AG04450 (cell line): Measurements from ENCODE around the gene PRR36. TPM values are rescaled to one million over a fixed set of nuclear protein-coding genes. Genes with fewer than 3 reads are reported as not detected.

Experiments used
- CTCF ChIA-PET: fragments of 300-600, 350-600 bp; formaldehyde crosslinking; extraction: SDS; loops from one replicate; lab custom pipeline; 2022; ENCODE audit warnings: antibody characterized with exemption, inconsistent platforms; lab: Charles Lee
- POLR2A ChIA-PET: fragments of 350-600 bp; formaldehyde crosslinking; extraction: SDS; loops from one replicate; lab custom pipeline; 2021; ENCODE audit warnings: antibody characterized with exemption, inconsistent platforms; lab: Yijun Ruan, JAX
- DNase-seq: peaks from one replicate; pipeline ENCODE4 v3.0.0-alpha.2; 2011; ENCODE audit warnings: low read depth, low spot score
- H3K27ac ChIP-seq: one replicate; pipeline ENCODE4 v1.5.1; 2012; ENCODE audit warnings: low read depth, low read length, control low read depth
- H3K27me3 ChIP-seq: one replicate; pipeline ENCODE4 v1.6.0; 2012; ENCODE audit warnings: low read length; ENCODE audit not compliant: control insufficient read depth, insufficient read depth
- H3K4me3 ChIP-seq: 2 replicates; pipeline ENCODE4 v1.5.1; 2011; ENCODE audit warnings: mild to moderate bottlenecking, low read depth, low read length, control low read depth
- H3K9me3 ChIP-seq: 2 replicates; pipeline ENCODE4 v1.5.1; 2012; ENCODE audit warnings: low read length; ENCODE audit not compliant: control insufficient read depth, insufficient read depth
- CTCF ChIP-seq: IDR thresholded peaks from 2 replicates; pipeline ENCODE4 v1.5.1; 2011; ENCODE audit warnings: low read depth, low read length, control low read depth, inconsistent platforms
- polyA plus RNA-seq: library from polyadenylated mRNA; depleted of rRNA; stranded (reverse); fragments of >200 nt; gene quantifications from 2 replicates; pipeline ENCODE4 v1.2.3, GENCODE V29; 2011

The PRR36 gene
- polyA plus RNA-seq, 1 experiment = not detected

- Histone ChIP-seq H3K27me3 (peaks cover 5% of the 10 kb centered on the region), H3K27ac (no peak overlapping the region), H3K9me3 (no peaks in the 10 kb centered on the region; the same call in 1 of the 2 replicates), H3K4me3 (no peak overlapping the region)
- DNase-seq = no peak
- ChIA-PET CTCF (interaction anchor here (0.6 to 2.4 kb wide), 3 partner anchors 15 to 203 kb away, joined by 3 to 14 read pairs (median 6); partner anchors contain the start of gene TRAPPC5), POLR2A (interaction anchor here (0.7 to 1.0 kb wide), 2 partner anchors 14 to 20 kb away, joined by 3 read pairs; partner anchors contain the start of gene MAP2K7)
- TF ChIP-seq CTCF = no peak
These were observed 9.8 kb upstream of the PRR36 start for GRCh38 chr19:7883796-7884570.

- DNase-seq = no peak
- ChIA-PET CTCF (interaction anchor here (0.6 to 2.4 kb wide), 2 partner anchors 14 to 18 kb away, joined by 6 to 14 read pairs; no protein-coding TSS in a partner anchor), POLR2A (interaction anchor here (1.0 kb wide), 1 partner anchor 21 kb away, joined by 3 read pairs; the partner anchor contains the start of gene MAP2K7)
- peaks cover 5% of the 10 kb centered on the region for H3K27me3 ChIP-seq
- no peak overlapping the region for H3K27ac ChIP-seq
- H3K4me3 ChIP-seq = no peak overlapping the region
- H3K9me3 ChIP-seq = no peaks in the 10 kb centered on the region; the same call in 1 of the 2 replicates
- no peak for TF ChIP-seq CTCF
These were observed 8.9 kb upstream of the PRR36 start for GRCh38 chr19:7883105-7883504.

GRCh38 chr19:7881910-7882309 lies 7.7 kb upstream of the PRR36 start:
- no peak overlapping the region for H3K27ac ChIP-seq
- TF ChIP-seq CTCF = no peak
- DNase-seq = no peak
- no peak overlapping the region for H3K4me3 ChIP-seq
- no peaks in the 10 kb centered on the region for H3K9me3 ChIP-seq
- CTCF ChIA-PET = interaction anchor here (2.4 kb wide), 1 partner anchor 13 kb away, joined by 14 read pairs; no protein-coding TSS in a partner anchor
- peaks cover 8% of the 10 kb centered on the region for H3K27me3 ChIP-seq
- POLR2A ChIA-PET = no interaction called here

- DNase-seq = no peak
- peaks cover 17% of the 10 kb centered on the region for H3K27me3 ChIP-seq
- POLR2A ChIA-PET = interaction anchor here (0.7 kb wide), 1 partner anchor 14 kb away, joined by 3 read pairs; no protein-coding TSS in a partner anchor
- no peak overlapping the region for H3K4me3 ChIP-seq
- H3K9me3 ChIP-seq = no peaks in the 10 kb centered on the region; the same call in 1 of the 2 replicates
- CTCF ChIA-PET = no interaction called here
- no peak for TF ChIP-seq CTCF
- H3K27ac ChIP-seq = no peak overlapping the region
These were observed 5.6 kb upstream of the PRR36 start for GRCh38 chr19:7879836-7880235.
